ENCODE results near the gene HOXB6.

HOXB6 gene

DNA sequence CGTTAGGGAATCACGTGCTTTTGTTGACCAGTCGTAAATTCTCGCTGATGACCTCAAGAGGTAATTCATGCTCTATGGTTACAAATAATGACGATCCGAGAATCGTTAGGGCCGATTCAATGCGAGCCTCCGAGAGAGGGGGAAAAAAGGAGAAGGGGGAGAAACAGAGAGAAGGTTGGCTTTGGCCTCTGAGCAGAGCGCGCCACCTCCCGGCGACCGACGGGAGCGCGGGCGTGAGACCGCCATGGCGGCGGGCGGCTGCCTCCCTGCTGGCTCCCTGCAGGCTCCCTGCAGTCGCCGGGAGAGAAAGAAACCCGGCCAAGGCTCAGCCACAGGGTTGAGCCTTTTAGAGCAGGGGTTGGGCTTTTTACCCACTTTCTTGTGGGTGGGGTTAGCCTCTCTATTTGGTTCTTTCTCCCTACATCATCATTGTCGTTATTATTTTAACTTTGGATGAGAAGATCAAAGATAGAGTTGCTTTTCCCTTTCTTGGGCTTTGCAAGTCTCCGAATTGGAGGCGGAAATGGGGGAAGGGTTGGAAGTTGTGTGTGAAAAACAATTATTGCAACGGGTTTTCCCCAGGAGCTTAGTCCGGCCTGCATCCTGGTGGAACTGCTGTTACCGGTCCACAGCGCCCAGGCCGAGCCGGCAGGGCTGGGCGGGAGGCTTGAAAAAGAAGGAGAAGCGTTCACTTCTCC lies 10.8 kb downstream of the HOXB6 start:
- peak; percentile 82 for DNase-seq

DNA sequence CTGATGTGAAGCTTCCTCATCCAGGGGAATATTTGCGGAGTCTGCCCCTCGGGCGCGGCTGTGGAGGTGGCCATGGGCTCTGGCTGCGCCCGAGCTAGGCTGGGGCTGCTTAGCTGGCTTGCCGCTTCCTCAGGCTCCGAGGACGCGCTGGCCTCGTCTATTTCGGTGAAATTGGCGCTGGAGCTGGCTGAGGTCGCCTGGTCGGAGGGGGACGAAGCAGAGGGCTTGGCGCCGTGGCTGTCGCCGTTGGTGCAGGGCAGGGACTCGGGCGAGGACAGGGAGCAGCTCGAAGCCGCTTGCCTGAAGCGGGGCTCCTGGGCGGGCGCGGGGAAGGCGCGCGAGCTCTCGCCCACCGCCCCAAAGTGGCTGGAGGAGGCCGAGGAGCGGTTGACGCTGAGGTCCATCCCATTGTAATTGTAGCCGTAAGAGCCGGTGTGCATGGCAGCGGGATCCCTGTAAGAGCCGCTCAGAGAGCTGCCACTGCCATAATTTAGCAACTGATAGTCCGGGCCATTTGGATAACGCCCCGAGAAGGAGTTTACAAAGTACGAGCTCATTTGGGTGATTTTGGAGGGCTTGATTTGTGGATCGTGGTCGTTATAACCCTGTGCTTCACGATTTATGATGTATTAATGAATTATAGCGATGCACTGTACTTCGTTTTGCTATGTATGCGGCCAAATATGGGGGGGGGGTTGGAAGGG lies 11.5 kb downstream of the HOXB6 start, which contains the start of gene HOXB5:
HOXB5 (minus strand) TSS at position 654 of the 704 bp plus-strand sequence; CDS start at position 557, 97 bp downstream.
- no peak for DNase-seq

DNA sequence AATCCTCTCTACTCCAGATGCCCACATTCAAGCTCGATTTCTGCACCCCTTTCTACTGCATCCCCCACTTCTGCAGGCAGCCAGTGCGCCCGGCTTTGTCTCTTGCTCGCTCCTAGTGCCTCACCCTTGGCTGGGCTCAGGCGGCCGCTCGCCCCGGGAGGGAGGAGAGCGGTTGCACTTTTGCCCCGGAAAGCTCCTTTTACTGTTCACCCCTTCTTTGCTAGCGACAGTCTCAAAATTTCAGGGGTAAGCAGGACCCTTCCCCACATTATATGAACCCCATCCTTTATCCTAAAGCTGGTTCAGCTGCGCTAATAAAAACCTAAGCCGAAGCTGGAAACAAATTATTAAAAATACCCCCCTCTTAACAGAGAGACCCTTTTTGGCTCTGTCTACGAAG lies 12.2 kb downstream of the HOXB6 start:
- DNase-seq, result no peak

DNA sequence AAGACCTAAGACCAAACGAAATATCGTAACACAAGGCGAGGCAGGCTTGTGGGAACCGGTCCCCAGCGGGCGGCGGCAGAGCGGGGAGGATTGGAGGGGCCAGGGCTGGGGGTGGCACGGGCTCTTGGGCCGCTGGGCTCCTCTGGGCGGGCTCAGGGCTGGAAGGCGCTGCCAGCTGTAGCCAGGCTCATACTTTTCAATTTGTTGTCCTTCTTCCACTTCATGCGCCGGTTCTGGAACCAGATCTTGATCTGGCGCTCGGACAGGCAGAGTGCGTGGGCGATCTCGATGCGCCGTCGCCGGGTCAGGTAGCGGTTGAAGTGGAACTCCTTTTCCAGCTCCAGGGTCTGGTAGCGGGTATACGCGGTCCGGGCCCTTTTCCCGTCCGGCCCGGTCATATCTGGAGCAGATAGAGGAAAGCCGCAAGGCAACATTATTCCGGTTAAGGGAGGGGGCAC lies 12.7 kb downstream of the HOXB6 start:
- no peak for DNase-seq

DNA sequence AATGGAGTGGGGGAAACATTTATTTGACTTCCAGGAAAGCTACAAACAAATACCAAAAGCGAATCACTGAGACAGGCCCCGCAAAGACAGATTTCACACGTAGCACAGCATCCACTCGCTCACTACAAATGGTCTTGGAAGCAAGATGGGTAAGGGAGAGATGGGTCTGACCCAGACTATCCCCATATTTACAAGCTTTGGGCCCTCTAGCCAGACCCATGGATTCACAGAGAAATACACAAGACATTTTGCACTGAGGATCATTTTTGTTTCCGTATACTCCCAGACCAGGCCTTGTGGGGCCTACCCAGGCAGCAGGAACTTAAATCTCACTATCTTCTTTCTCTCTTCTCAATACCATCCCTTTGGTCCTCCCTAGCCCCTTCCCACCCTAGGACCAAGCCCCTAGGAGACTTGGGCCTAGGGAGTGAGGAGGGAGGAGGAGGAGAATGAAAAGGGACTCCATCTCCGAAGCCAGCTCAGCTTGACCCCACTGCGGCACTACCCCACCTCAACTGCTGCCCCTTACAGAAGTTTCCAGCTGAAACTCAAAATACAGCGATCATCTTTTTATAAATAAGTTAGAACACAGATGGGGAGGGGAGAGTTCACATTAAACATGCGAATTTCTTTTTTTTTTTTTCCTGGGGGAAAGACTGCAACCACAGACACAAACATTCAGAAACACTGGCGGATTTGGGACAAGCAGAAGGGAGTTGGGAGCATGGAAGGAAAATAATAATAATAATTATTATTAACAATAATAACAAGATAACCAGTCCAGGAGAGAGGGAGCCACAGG lies 13.3 kb downstream of the HOXB6 start:
- DNase-seq, result no peak

DNA sequence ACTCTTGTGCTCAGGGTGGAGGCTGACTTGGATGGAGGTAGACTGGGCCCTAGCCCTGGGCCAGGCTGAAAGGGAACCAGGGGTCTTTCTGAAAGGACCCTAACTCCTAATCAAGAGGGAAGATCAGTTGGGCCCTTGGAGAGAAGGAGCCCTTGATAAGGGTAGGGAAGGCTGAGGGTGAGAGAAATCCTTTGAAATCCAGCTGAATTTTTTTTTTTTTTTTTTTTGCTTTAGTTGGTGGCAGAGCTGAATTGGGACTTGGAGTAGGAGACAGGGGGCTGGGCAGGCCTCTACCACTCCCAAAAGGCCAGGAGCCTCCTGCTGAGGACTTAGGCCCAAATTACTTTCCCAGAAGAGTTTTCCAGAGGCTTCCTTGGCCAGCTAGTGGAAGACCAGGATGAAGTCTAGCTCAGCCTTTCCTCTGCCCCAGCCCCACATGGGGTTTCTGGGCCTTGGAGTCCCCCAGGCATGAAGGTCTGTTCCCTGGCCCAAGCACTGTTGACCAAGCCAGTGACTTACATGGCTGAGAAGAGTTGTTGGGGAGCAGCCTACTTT lies 14.1 kb downstream of the HOXB6 start:
- DNase-seq, result no peak

DNA sequence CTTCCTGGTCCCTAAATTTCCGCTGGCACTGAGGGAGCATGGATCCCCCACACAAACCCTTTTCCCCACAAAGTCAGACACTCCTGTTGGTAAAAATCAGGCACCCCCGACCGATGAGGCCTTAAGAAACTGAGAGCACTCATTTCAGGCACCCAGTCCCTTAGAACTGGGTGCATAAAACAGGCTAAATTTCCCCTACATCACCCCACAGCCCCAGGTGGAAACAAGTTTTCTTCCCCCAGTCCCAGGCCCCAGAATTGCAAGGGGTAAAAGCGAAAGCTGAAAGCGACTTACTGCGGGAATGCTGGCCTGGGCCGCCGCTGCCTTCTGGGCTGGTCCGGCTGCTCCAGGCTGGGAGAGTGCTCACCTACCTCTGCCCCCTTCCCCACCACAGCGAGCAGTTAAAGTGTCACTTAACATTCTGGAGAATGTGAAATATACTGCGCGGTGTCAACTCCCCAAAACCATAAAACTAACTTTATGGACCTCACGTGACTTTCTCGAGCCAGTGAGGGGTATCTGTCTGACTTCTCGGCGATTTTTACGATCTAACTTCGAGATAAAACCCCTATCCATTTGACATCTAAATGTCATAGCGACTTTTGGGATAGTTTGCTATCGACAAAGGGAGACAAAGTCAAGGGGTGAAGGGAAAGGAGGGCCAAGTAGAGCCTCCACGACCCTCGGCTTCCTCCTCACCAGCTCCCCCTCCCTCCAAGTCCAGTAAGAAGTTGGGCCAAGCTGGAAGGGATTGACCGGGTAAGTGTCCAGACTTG lies 14.8 kb downstream of the HOXB6 start, which contains the start of gene HOXB3:
HOXB3 (minus strand) TSS at position 411 of the 776 bp plus-strand sequence. CDS start 37,767 bp downstream, outside the sequence.
- DNase-seq, result no peak

DNA sequence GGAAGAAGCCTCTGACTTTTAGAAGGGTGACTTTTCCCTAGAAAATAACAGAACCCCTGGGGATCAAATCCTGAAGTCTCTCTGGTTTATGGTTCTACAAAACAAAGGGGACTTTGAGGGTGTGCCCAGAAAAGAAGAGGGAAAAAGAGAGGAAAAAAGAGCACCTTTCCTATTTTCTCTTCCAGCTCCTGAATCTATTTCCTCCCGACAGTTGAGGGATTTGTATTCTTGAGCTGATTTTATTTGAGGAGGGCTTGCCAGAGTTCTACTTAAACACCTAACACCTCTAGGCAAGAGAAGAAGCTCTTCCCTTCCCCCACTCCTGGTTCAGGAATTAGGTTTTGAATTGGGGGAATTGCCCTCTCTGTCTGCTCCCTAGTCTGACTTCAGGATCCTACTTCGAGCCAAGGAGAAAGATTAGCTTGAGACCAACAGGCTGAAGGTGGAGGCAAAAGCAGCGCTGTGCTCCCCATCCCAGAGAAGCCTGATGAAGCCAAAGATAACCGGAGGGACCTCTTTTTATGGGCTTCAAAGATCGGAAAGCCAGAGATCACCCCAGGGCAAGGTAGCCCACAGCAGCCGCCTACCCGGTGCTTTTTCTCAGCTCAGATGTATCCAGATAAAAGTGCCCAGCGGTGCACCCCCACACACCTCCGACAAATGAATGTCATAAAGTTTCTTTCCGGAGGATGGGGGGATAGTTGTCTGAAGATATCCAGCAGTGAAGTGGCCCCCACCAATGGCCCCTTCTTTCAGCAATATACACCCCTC lies 15.5 kb downstream of the HOXB6 start:
- DNase-seq, result no peak

DNA sequence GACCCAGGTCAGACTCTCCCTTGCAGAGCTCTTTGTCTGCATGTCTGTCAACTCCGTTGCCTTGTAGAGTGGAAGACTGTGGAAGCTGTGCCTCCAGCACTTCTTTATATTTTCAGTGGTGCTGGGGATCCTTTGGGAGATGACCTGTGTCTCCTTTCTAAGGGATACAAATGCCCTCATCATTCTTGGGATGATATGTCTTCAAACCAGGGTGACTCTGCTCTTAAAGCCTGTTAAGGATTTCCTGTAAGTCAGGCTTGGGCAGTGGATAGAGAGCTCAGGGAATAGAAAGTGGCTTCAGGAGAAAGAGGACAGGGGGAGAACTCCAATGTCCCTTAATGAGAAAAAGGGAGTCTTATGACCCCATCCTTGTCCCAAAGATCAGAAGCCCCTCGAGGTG lies 16.3 kb downstream of the HOXB6 start:
- DNase-seq, result no peak

DNA sequence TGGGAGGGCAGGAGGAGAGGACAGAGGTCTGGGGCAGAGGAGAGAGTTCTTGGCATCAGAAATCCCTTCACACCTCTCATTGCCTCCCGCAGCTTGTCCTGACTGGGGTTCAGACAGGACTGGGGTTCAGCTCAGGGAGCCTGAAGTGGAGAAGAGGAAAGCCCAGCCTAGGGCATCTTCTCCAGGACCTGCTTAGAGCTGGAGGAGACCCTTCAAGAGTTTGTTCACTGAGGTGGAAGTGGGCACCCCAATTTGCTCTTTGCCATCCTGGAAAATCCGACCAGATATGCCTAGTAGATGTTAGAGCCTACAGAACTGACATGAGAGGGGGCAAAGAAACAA lies 16.7 kb downstream of the HOXB6 start:
- DNase-seq, result no peak

DNA sequence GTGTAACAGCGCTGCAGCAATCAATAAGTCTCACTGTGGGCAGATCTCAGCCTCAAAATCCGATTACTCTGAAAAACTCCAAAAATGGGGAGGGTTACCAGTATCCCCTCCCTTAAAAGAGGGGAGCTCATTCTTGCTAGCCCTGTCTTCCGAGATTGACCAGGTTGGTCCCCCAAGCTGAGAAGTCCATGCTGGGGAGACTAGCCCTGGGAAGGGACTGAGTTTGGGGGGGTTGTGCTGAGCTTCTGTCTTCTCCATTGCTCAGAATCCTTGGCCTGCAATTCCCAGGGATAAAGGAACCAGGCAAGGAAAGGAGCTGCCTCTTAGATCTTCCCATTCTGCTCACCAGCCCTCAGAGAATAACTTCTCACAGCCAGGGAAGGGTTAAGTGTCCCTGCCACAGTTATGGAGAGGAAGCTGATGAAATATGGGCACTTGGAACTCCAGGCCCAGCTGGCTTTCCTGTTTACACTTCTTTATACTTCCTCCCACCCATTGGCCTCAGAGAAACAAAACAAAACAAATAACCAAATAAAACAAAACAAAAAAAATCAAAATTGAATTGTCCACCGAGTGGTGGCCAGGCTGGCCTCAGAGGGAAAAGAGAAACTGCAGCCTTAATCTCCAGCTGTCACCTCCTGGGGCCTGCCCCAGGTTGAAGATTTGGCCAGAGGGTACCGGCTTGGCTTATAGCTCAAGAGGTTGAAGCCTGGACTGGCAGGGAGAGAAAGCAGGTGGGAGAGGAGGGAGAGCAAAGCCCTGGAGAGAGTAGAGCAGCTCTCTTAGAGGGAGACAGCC lies 17.3 kb downstream of the HOXB6 start:
- DNase-seq, result no peak

DNA sequence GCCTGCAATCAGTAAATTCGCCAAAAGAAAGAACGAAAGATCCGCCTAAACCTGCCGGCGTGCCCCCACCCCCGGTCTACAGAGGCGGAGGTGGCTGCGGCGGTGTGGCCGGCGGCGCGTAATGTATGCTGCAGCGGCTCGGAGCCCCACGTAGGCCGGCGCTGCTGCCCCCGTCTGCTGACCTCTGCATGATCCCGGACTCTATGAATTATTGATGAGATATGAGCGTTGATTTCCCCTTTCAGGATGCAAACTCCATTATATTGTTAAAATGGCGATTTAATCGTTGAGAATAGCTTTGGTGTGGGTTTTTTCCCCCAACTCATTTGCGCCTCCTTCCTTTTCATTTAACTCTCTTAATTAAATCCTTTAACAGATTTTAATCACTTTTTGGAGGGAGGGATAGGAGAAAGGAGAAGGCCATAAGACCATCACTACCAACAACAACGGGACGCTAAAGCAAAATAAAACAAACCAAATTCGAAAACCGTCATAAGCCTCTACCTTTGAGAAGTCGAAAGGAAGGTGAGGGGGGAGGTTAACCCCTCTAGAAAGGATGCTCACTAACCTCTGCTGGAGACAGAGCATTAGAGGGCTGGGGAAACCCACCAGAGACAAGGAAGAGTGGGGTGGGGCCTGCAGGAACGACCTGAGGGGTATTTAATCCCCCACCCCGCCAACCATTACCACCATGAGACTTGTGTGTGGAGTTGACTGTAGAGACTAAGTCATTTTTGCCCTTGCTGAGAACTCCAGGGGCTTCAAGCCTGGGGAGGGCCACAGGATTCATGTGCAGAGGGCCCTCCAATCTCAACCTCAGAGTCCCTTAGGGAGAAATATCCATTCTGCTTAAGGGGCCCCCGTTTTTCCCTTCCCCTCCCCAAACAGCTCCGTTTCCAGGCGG lies 18.2 kb downstream of the HOXB6 start:
- DNase-seq, result no peak

DNA sequence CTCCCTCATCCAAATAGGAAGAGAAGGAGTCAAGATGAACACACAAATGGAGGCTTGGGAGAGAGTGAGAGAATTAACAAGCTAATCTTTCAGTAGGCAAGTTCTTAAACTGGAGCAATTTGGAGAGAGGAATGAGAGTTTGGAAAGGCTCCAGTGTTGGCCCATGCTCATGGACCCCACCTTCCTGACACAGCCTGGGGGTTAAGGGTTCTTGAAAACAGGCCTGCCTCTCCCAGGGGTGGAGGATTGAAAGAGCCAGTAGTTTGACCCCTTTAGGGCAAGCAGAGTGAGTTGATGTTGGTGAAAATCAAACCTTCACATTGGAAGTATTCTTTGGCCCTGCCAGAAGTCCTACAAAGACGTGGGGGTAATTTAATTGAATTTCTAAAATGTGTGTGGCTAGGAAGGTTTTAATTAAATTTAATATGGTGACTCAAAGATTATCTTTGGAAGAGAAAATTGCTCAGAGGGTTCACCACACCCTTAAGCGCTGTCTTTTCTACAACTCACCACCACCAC lies 20.5 kb downstream of the HOXB6 start:
- DNase-seq, result no peak

DNA sequence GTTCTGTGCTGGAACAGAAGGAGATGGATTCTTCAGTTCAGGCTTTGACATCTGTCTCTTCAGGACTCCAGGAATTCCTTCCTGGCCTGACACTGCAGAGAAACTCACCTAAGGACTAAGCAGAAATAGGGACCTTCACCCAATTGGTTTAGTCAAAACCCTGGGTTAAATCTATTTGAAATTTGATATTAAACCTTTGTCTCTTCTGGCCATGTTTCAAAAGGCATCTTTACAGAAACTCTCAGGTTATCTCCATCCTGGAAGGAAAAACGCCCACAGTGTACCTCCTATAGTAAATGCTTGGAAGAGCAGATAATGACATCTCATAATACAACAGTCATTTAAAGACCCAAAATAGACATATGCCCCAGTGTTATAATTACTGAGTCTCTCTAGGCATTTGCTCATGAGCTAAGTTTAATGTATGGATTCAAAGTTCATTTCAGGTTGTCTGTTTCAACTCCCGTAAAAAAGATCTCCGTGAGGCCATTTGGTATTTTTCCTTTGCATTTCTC lies 21.0 kb downstream of the HOXB6 start:
- no peak for DNase-seq

DNA sequence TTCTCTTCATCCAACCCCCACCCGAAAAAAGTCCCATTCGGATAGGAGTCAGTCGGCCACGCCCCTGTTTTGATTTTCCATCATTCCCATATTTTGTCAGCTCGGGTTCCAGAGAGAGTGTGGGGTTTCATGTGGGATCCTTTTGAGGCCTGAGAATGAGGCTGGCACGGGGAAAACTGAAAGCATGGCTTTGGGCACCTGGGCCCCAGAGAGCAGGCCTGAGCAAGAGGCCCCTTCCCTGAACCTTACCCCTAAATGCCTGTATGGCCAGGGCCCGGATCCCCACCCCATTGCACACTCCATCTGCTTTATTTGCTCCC lies 22.1 kb downstream of the HOXB6 start:
- DNase-seq, result no peak

DNA sequence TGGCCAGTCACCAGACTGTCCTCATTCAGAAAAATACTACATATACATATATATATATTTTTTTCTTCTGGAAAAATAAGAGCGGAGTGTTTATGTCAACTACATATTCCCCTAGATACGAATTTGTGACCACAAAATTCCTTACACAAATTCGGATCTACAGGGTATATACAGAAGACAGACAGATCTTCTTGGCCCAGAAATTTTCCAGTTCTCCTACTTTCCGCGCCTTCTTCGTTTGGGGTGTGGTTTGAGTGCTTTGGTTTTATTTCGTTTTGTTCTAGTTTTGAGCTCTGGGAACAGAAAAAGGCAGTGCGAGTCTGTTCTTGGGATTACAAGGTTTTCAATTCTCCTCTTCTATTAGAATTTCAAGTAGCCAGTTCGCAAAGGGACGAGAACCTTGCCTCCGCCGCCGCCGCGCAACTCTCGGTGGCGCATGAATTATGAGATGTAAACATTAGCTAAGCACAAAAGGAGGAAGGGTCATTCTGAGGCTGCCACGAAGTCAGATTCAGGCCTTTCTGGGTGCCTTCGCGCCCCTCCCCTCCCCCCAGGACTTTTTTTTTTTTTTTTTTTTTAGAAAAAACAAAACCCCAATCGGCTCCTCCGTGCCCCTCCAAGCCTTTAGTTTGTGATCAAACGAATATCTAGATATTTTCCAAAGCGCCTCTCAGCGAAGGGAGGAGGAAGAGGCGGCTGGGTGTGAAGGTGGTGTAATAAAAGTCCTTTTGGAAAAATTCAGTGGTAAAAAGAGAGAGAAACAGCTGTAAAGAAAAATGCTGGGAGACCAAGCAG lies 24.8 kb downstream of the HOXB6 start:
- no peak for DNase-seq

DNA sequence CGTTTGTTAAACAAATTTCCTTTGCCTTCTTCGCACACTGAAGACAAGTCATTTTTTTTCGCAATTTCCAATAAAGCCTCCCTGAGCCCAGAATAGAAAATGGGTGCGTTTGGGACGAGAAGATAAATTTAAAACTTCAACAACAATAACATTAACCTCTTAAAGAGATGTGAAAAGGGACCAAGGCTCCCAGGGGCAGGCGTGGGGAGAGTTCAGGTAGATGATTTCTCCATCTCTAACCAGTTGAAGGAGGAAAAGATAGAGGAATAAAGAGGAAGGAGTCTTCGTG lies 25.4 kb downstream of the HOXB6 start:
- DNase-seq, result no peak

DNA sequence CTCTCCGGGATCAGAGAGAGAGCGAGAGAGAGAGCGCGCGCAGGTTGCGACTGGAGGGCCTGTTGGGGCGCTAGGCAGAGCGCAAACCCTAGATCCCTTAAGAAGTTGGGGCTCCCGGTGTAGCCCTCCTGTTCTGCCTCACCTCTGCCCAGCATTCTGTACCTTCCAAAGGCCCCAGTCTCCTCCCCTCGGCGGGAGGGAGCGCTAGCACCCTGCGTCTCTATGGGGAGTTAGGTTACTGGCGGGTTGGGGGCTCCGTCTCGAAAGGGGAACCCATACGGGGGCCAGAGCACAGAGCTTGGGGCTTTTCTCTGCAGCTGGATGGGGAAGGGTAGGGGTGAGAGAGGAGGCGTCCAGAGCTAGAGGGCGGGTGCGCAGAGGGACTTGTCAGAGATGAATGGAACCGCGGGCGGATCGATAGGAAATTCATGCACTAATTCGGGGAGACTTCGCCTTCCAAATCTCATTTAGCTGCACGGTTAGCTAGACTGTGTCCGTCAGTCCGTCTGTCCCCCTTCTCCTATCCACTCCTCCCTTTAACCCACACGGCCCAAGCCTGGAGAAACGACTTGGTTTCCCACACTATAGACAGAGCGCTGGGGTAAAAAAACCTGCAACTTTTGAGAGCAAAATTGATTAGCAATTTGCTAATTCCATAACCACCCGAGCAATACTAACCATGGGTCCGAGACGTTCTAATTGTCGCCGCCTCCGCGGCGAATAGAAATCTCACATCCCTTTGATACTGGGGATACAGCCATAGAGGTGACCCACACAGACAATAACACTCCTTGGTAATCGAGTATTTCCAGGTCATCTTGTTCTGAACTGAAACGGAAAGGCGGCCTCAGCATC lies 25.9 kb downstream of the HOXB6 start:
- DNase-seq, result no peak
